Neural cell (in vitro differentiated cells): ENCODE measurements around the gene CKB.

Experiments used
- EZH2 ChIP-seq: fragments of 200-600, 300-800 bp; shearing (Covaris generic), sonication (generic); IDR thresholded peaks from 2 replicates; pipeline ENCODE4 v1.6.1; 2014; ENCODE audit warnings: antibody characterized with exemption, low read length, borderline replicate concordance, mild to moderate bottlenecking; ENCODE audit not compliant: insufficient read depth, poor library complexity, severe bottlenecking
- REST ChIP-seq: IDR thresholded peaks from 2 replicates; pipeline ENCODE4 v1.6.1; 2012; ENCODE audit warnings: borderline replicate concordance
- TF ChIP-seq, protein P1 (sequence below): fragments of 450-650 bp; IDR thresholded peaks from 2 replicates; pipeline ENCODE4 v1.5.1; 2014; ENCODE audit warnings: antibody characterized with exemption, mild to moderate bottlenecking, moderate library complexity; ENCODE audit not compliant: poor library complexity, severe bottlenecking

DNA sequence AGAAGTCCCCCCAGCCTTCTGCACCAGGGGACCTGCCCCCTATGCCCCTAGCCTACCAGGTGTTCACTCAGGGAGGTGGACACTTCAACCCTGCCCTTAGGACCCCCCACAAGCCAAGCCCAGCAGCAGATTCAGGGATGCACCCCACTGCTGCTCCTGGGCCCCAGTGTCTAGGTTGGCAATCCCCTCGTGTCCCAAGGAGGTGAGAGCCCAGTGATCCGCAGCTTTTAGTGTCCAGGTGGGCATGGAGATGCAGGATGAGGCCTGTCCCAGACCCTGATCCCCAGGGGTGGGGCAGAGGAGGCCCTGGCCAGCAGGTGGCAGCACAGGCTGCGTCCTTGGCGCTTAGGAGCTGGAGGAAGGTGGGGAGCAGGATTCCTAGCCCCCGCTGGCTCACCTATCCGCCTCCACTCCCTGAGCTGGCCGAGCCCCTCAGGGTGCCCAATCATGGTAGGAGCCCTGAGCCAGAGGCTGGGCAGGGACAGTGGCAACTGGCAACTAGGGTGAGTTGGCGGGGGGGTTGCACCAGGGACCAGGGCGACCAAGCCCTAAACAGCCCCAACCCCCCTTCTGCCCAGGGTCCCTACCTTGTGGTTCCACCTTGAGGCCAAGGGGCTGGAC lies 4.1 kb downstream of the CKB start:
- TF ChIP-seq, protein P1, sequence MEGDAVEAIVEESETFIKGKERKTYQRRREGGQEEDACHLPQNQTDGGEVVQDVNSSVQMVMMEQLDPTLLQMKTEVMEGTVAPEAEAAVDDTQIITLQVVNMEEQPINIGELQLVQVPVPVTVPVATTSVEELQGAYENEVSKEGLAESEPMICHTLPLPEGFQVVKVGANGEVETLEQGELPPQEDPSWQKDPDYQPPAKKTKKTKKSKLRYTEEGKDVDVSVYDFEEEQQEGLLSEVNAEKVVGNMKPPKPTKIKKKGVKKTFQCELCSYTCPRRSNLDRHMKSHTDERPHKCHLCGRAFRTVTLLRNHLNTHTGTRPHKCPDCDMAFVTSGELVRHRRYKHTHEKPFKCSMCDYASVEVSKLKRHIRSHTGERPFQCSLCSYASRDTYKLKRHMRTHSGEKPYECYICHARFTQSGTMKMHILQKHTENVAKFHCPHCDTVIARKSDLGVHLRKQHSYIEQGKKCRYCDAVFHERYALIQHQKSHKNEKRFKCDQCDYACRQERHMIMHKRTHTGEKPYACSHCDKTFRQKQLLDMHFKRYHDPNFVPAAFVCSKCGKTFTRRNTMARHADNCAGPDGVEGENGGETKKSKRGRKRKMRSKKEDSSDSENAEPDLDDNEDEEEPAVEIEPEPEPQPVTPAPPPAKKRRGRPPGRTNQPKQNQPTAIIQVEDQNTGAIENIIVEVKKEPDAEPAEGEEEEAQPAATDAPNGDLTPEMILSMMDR, result peak; percentile 77
- TF ChIP-seq REST (no peak), EZH2 (no peak)
